H1 (cell line): ENCODE data around the gene KCNAB2. TPM values are rescaled to one million over a fixed set of nuclear protein-coding genes. Genes with fewer than 3 reads are reported as not detected.
A peak's percentile ranks its signal among the peaks of the same experiment; 100 is the strongest.

Source experiments
- CTCF ChIA-PET: fragments of 300-600 bp; sonication (Branson Sonifier 250); formaldehyde crosslinking; loops from one replicate; lab custom pipeline; 2021; ENCODE audit not compliant: partially characterized antibody; lab: Charles Lee
- POLR2A ChIA-PET: fragments of 300-600 bp; sonication (Branson Sonifier 250); formaldehyde crosslinking; loops from one replicate; lab custom pipeline; 2021; ENCODE audit warnings: inconsistent platforms; ENCODE audit not compliant: partially characterized antibody; lab: Charles Lee
- DNase-seq, 2 experiments: peaks; one replicate each; pipeline versions ENCODE4 v3.0.0 to v3.0.0-alpha.2; 2010 to 2022; ENCODE audit warnings: low spot score in 2 of 2, low read depth in 1 of 2, mixed read lengths in 1 of 2
- FAIRE-seq: peaks from 2 replicates; lab custom pipeline; 2011; peaks lifted over from hg19 to GRCh38; lab: Jason Lieb, UNC
- H2AFZ ChIP-seq: 2 replicates; pipeline ENCODE4 v1.8.1; 2012; ENCODE audit warnings: low read length, inconsistent platforms
- H2AK5ac ChIP-seq: 2 replicates; pipeline ENCODE4 v1.6.1; 2013; ENCODE audit warnings: low read depth, low read length
- H2BK120ac ChIP-seq: replicated peaks from 2 replicates; pipeline ENCODE3; 2013; ENCODE audit warnings: low read depth, low read length, inconsistent platforms
- H2BK12ac ChIP-seq: 2 replicates; pipeline ENCODE4 v1.6.1; 2013; ENCODE audit warnings: low read depth, low read length
- H2BK15ac ChIP-seq: 2 replicates; pipeline ENCODE4 v1.6.1; 2013; ENCODE audit warnings: low read length
- H2BK20ac ChIP-seq: 2 replicates; pipeline ENCODE4 v1.6.1; 2013; ENCODE audit warnings: low read length
- H2BK5ac ChIP-seq: 2 replicates; pipeline ENCODE4 v1.6.1; 2013; ENCODE audit warnings: low read depth, low read length
- H3K14ac ChIP-seq: 2 replicates; pipeline ENCODE4 v1.6.1; 2013; ENCODE audit warnings: inconsistent platforms; ENCODE audit not compliant: insufficient read length
- H3K18ac ChIP-seq: 2 replicates; pipeline ENCODE4 v1.6.1; 2013; ENCODE audit warnings: low read length; ENCODE audit errors: extremely low read depth
- H3K23ac ChIP-seq: 2 replicates; pipeline ENCODE4 v1.6.1; 2013; ENCODE audit warnings: inconsistent platforms; ENCODE audit not compliant: insufficient read length
- H3K23me2 ChIP-seq: 2 replicates; pipeline ENCODE4 v1.6.1; 2013; ENCODE audit warnings: low read depth, low read length
- H3K27ac ChIP-seq: 2 replicates; pipeline ENCODE4 v1.6.1; 2011; ENCODE audit warnings: low read depth, low read length, inconsistent platforms
- H3K27me3 ChIP-seq, 4 experiments: replicated peaks in 1 of 4; 1 replicate in 1 of 4; 2 replicates in 3 of 4; pipeline versions ENCODE4 v1.6.1 to v1.8.1; 2011 to 2013; ENCODE audit warnings: low read length in 3 of 4, mild to moderate bottlenecking in 3 of 4, inconsistent platforms in 2 of 4, mixed read lengths in 2 of 4, moderate library complexity in 1 of 4; ENCODE audit not compliant: control insufficient read depth in 3 of 4, insufficient read depth in 3 of 4; ENCODE audit errors: extremely low read depth in 1 of 4
- H3K36me3 ChIP-seq, 4 experiments: 2 replicates each; pipeline versions ENCODE4 v1.6.1 to v1.8.1; 2011 to 2013; ENCODE audit warnings: mild to moderate bottlenecking in 4 of 4, low read length in 3 of 4, moderate library complexity in 2 of 4, control low read depth in 1 of 4, inconsistent platforms in 1 of 4; ENCODE audit not compliant: insufficient read depth in 4 of 4, control insufficient read depth in 2 of 4
- H3K4ac ChIP-seq: replicated peaks from 2 replicates; pipeline ENCODE3; 2013; ENCODE audit warnings: low read length, low read depth, mixed read lengths, inconsistent platforms; ENCODE audit not compliant: insufficient read length
- H3K4me1 ChIP-seq, 4 experiments: replicated peaks in 1 of 4; 1 replicate in 1 of 4; 2 replicates in 3 of 4; pipeline versions ENCODE4 v1.6.1 to v1.8.1; 2011 to 2013; ENCODE audit warnings: low read length in 3 of 4, inconsistent platforms in 2 of 4, mixed read lengths in 1 of 4; ENCODE audit not compliant: insufficient read depth in 4 of 4, control insufficient read depth in 3 of 4
- H3K4me2 ChIP-seq, 2 experiments: 2 replicates each; pipeline versions ENCODE4 v1.6.1 to v1.8.1; 2011 to 2013; ENCODE audit warnings: low read depth in 2 of 2, low read length in 2 of 2, control low read depth in 1 of 2, inconsistent platforms in 1 of 2, mild to moderate bottlenecking in 1 of 2; ENCODE audit not compliant: insufficient read depth in 1 of 2
- H3K4me3 ChIP-seq, 4 experiments: fragments of 200-600, 300-600 bp in 1 of 4; sonication (generic), shearing (Covaris generic), sonication (Bioruptor Twin) in 1 of 4; 2 replicates each; pipeline versions ENCODE4 v1.5.1 to v1.8.1; 2011 to 2016; ENCODE audit warnings: low read length in 4 of 4, low read depth in 3 of 4, control low read depth in 2 of 4, inconsistent platforms in 2 of 4, mild to moderate bottlenecking in 2 of 4, mixed read lengths in 1 of 4, moderate library complexity in 1 of 4; ENCODE audit not compliant: insufficient read depth in 2 of 4; ENCODE audit errors: extremely low read depth in 1 of 4
- H3K56ac ChIP-seq: replicated peaks from 2 replicates; pipeline ENCODE3; 2013; ENCODE audit warnings: low read depth, mild to moderate bottlenecking, mixed read lengths, low read length, inconsistent platforms; ENCODE audit not compliant: insufficient read length
- H3K79me1 ChIP-seq: 2 replicates; pipeline ENCODE4 v1.6.1; 2013; ENCODE audit warnings: low read depth, low read length, control low read depth
- H3K79me2 ChIP-seq, 2 experiments: 2 replicates each; pipeline versions ENCODE4 v1.6.1 to v1.8.1; 2012 to 2013; ENCODE audit warnings: low read length in 2 of 2, mild to moderate bottlenecking in 2 of 2, inconsistent platforms in 1 of 2; ENCODE audit not compliant: insufficient read depth in 2 of 2, control insufficient read depth in 1 of 2
- H3K9ac ChIP-seq, 4 experiments: replicated peaks in 1 of 4; 1 replicate in 1 of 4; 2 replicates in 3 of 4; pipeline versions ENCODE4 v1.6.1 to v1.8.1; 2011 to 2013; ENCODE audit warnings: low read depth in 3 of 4, low read length in 3 of 4, control low read depth in 2 of 4, mild to moderate bottlenecking in 2 of 4, moderate library complexity in 2 of 4, inconsistent platforms in 1 of 4; ENCODE audit errors: extremely low read depth in 1 of 4
- H3K9me3 ChIP-seq, 2 experiments: 2 replicates each; pipeline versions ENCODE4 v1.6.1 to v1.8.1; 2012 to 2013; ENCODE audit warnings: mild to moderate bottlenecking in 2 of 2, moderate library complexity in 2 of 2, control low read depth in 1 of 2, inconsistent platforms in 1 of 2, low read depth in 1 of 2, low read length in 1 of 2, mixed read lengths in 1 of 2; ENCODE audit not compliant: insufficient read depth in 2 of 2
- H4K20me1 ChIP-seq, 2 experiments: replicated peaks in 1 of 2; 2 replicates each; pipeline versions ENCODE3 to v1.8.1; 2011 to 2013; ENCODE audit warnings: inconsistent platforms in 2 of 2, low read length in 2 of 2, mild to moderate bottlenecking in 1 of 2; ENCODE audit not compliant: insufficient read depth in 2 of 2, control insufficient read depth in 1 of 2
- H4K5ac ChIP-seq: 2 replicates; pipeline ENCODE4 v1.6.1; 2013; ENCODE audit warnings: low read length, low read depth, mixed read lengths, inconsistent platforms; ENCODE audit not compliant: insufficient read length
- H4K8ac ChIP-seq: 2 replicates; pipeline ENCODE4 v1.8.0; 2013; ENCODE audit warnings: mild to moderate bottlenecking, moderate library complexity, low read length, inconsistent platforms; ENCODE audit not compliant: insufficient read depth; ENCODE audit errors: extremely low read depth
- H4K91ac ChIP-seq: replicated peaks from 2 replicates; pipeline ENCODE3; 2013; ENCODE audit warnings: low read length, mixed read lengths, inconsistent platforms; ENCODE audit not compliant: insufficient read length
- BCL11A ChIP-seq, 2 experiments: IDR thresholded peaks; one replicate each; pipeline ENCODE4 v1.6.1; 2011; ENCODE audit warnings: low read depth in 2 of 2, low read length in 2 of 2, mild to moderate bottlenecking in 2 of 2
- CEBPB ChIP-seq: IDR thresholded peaks from 2 replicates; pipeline ENCODE4 v1.6.1; 2012; ENCODE audit warnings: low read depth, low read length
- CHD1 ChIP-seq: IDR thresholded peaks from 2 replicates; pipeline ENCODE4 v1.6.1; 2012; ENCODE audit warnings: low read depth, low read length, improper control_type of control experiment
- CREB1 ChIP-seq: IDR thresholded peaks from 2 replicates; pipeline ENCODE4 v1.6.1; 2012; ENCODE audit warnings: inconsistent platforms
- EGR1 ChIP-seq: IDR thresholded peaks from 2 replicates; pipeline ENCODE4 v1.6.1; 2011; ENCODE audit warnings: low read depth, low read length, borderline replicate concordance
- EP300 ChIP-seq, 2 experiments: IDR thresholded peaks; 1 replicate in 1 of 2; 2 replicates in 1 of 2; pipeline ENCODE4 v1.6.1; 2011 to 2012; ENCODE audit warnings: low read depth in 2 of 2, low read length in 2 of 2, mild to moderate bottlenecking in 2 of 2, borderline replicate concordance in 1 of 2, inconsistent platforms in 1 of 2, moderate library complexity in 1 of 2
- JUND ChIP-seq: IDR thresholded peaks from 2 replicates; pipeline ENCODE4 v1.6.1; 2011; ENCODE audit warnings: mild to moderate bottlenecking, improper control_type of control experiment, low read length
- PHF8 ChIP-seq: fragments of 200-600 bp; sonication (generic); conservative IDR thresholded peaks from 2 replicates; pipeline ENCODE4 v1.7.1; 2012; ENCODE audit warnings: low read depth, mild to moderate bottlenecking, inconsistent platforms, low read length, moderate library complexity
- TBP ChIP-seq: IDR thresholded peaks from 2 replicates; pipeline ENCODE4 v1.6.1; 2011; ENCODE audit warnings: low read depth, low read length, improper control_type of control experiment
- TEAD4 ChIP-seq: IDR thresholded peaks from 2 replicates; pipeline ENCODE4 v1.6.1; 2012; ENCODE audit warnings: low read depth, low read length, inconsistent platforms, mixed read lengths
- YY1 ChIP-seq: IDR thresholded peaks from 2 replicates; pipeline ENCODE4 v1.6.1; 2011; ENCODE audit warnings: low read depth, mild to moderate bottlenecking, low read length
- WGBS, 2 experiments: shearing (Covaris generic) in 1 of 2; methylation state at CpG; one replicate each; pipeline versions ENCODE4 v1.1.6 to v1.1.7; 2013 to 2015; ENCODE audit warnings: low lambda C conversion rate in 2 of 2, mixed read lengths in 2 of 2, inconsistent platforms in 1 of 2, low coverage in 1 of 2, missing lambda C conversion rate in 1 of 2; ENCODE audit not compliant: insufficient replicate concordance in 2 of 2, insufficient coverage in 1 of 2, insufficient read length in 1 of 2; ENCODE audit errors: extremely low coverage in 1 of 2, missing lambda C conversion rate in 1 of 2; 5-methylcytosine and 5-hydroxymethylcytosine counted together
- polyA plus RNA-seq, 7 experiments: library from polyadenylated mRNA; depleted of rRNA in 3 of 7; stranded (reverse) in 5 of 7; unstranded in 2 of 7; fragments of >200 nt in 5 of 7; fragments of 200-250 nt in 2 of 7; gene quantifications; 1 replicate in 5 of 7; 2 replicates in 1 of 7; 4 replicates in 1 of 7; pipeline versions ENCODE4 v1.2.1 to v1.2.3, GENCODE V29; 2011 to 2013; ENCODE audit warnings: missing spikeins in 2 of 7, mixed read lengths in 2 of 7
- total RNA-seq: library from RNA; stranded (reverse); fragmentation: NEBNext Ultra II Directional; extraction: Animal tissue kit (Norgen Biotek cat#: 25700); gene quantifications from 2 replicates; pipeline ENCODE4 v1.2.1, GENCODE V29; 2021
- TF ChIP-seq, protein P1 (sequence below): IDR thresholded peaks from 2 replicates; pipeline ENCODE4 v1.6.1; 2012; ENCODE audit warnings: inconsistent platforms
- TF ChIP-seq, protein P2 (sequence below): IDR thresholded peaks from 2 replicates; pipeline ENCODE4 v1.6.1; 2012; ENCODE audit warnings: inconsistent platforms

The KCNAB2 gene
- total and polyA plus RNA-seq, 2 of the 8 experiments (the other 6 are each of a cell fraction or from before 2014, with no cell fraction given): 4.5 to 7.0 TPM

DNA sequence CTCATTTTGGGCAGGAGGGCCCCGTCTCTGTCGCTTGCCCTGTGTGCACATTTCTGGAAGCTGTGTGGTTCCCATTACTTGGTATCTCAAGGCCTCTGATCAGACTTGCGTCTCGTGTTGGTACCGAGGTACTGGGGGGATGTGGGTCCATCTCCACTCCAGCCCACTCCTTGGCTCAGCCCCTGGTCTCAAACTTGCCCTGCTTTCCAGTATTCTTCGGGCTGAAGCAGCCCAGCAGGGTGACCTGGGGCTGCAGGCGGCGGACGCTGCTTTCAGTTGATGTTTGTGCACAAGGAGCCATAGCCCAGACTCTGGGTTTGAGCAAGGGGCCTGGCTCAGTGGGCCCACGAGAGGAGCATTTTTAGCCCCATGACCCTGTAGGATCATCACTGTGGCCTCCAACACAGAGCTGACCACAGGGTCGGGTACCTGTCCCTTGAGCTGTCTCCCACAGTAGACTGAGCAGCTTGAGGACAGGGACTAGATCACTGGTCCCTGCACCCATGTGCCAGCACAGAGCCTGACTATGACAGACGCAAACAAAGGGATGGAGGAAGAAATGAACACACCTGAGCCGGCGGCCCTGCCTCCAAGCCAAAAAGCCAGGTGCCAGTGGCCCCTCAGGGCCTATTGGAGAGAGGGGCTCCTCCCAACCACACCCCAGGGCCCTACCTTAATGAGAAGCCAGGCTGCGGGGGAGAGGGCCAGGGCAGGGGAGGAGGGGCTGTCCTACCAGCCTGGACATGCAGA is 87.6 kb downstream of the KCNAB2 start:
- Histone ChIP-seq H2BK5ac (no peak overlapping the region), H4K5ac (no peak overlapping the region), H3K9me3 (no peaks in the 10 kb centered on the region; a peak in 1 of 4 replicates), H3K18ac (no peak overlapping the region), H3K27me3 (peaks cover 0 to 7% (median 5%) of the 10 kb centered on the region in 4 experiments; a peak in 5 of 7 replicates), H3K56ac (no peak overlapping the region), H4K20me1 (no peaks in the 10 kb centered on the region), H3K36me3 (no peaks in the 10 kb centered on the region), H3K4me1 (peaks cover 0 to 2% (median 0%) of the 10 kb centered on the region in 4 experiments; a peak in 1 of 7 replicates), H2BK120ac (no peak overlapping the region), H4K8ac (peak overlapping the region; percentile 14; the same call in 1 of the 2 replicates), H2BK12ac (no peak overlapping the region), H3K4me3 (no peak overlapping the region), H3K9ac (no peak overlapping the region), H3K27ac (no peak overlapping the region), H2AK5ac (no peak overlapping the region), H3K23me2 (no peaks in the 10 kb centered on the region), H3K4me2 (no peak overlapping the region), H3K4ac (no peak overlapping the region), H2BK15ac (no peak overlapping the region), H2AFZ (no peak overlapping the region), H3K79me2 (no peaks in the 10 kb centered on the region), H3K23ac (no peak overlapping the region), H3K79me1 (no peaks in the 10 kb centered on the region), H4K91ac (no peak overlapping the region), H2BK20ac (no peak overlapping the region), H3K14ac (no peak overlapping the region)
- TF ChIP-seq CEBPB (no peak), BCL11A (IDR thresholded peaks at IDR 0.05; ENCODE audit: low read depth in 2 of 2, low read length in 2 of 2) (no peak), EP300 (IDR thresholded peaks at IDR 0.05; ENCODE audit: borderline replicate concordance in 1 of 2, low read depth in 2 of 2, low read length in 2 of 2) (no peak), CHD1 (no peak), TBP (no peak), PHF8 (no peak), JUND (no peak), YY1 (no peak), TEAD4 (no peak), CREB1 (no peak), EGR1 (no peak)
- TF ChIP-seq, protein P1, sequence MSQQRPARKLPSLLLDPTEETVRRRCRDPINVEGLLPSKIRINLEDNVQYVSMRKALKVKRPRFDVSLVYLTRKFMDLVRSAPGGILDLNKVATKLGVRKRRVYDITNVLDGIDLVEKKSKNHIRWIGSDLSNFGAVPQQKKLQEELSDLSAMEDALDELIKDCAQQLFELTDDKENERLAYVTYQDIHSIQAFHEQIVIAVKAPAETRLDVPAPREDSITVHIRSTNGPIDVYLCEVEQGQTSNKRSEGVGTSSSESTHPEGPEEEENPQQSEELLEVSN: no peak
- TF ChIP-seq, protein P2, sequence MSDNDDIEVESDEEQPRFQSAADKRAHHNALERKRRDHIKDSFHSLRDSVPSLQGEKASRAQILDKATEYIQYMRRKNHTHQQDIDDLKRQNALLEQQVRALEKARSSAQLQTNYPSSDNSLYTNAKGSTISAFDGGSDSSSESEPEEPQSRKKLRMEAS: no peak
- ChIA-PET POLR2A (no interaction called here), CTCF (interaction anchor here (1.0 to 2.1 kb wide), 4 partner anchors 8 to 52 kb away, joined by 3 to 11 read pairs (median 4); no protein-coding TSS in a partner anchor)
- DNase-seq: no peak
- no peak for FAIRE-seq
- WGBS, 2 experiments: 84% methylated on average over 14 of the region's 15 CpGs; no CpG with 5 or more reads in 1 of the 2 experiments
